WI38 (cell line): ENCODE data around the gene POLD3.

Source experiments
- H3K4me3 ChIP-seq: 2 replicates; pipeline ENCODE4 v1.5.1; 2011; ENCODE audit warnings: low read depth, mild to moderate bottlenecking, control low read depth, low read length
- TF ChIP-seq, protein P1 (sequence below): IDR thresholded peaks from 2 replicates; pipeline ENCODE4 v1.5.1; 2012; ENCODE audit warnings: low read depth, mild to moderate bottlenecking, control low read depth, low read length

Gene POLD3, protein sequence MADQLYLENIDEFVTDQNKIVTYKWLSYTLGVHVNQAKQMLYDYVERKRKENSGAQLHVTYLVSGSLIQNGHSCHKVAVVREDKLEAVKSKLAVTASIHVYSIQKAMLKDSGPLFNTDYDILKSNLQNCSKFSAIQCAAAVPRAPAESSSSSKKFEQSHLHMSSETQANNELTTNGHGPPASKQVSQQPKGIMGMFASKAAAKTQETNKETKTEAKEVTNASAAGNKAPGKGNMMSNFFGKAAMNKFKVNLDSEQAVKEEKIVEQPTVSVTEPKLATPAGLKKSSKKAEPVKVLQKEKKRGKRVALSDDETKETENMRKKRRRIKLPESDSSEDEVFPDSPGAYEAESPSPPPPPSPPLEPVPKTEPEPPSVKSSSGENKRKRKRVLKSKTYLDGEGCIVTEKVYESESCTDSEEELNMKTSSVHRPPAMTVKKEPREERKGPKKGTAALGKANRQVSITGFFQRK

DNA sequence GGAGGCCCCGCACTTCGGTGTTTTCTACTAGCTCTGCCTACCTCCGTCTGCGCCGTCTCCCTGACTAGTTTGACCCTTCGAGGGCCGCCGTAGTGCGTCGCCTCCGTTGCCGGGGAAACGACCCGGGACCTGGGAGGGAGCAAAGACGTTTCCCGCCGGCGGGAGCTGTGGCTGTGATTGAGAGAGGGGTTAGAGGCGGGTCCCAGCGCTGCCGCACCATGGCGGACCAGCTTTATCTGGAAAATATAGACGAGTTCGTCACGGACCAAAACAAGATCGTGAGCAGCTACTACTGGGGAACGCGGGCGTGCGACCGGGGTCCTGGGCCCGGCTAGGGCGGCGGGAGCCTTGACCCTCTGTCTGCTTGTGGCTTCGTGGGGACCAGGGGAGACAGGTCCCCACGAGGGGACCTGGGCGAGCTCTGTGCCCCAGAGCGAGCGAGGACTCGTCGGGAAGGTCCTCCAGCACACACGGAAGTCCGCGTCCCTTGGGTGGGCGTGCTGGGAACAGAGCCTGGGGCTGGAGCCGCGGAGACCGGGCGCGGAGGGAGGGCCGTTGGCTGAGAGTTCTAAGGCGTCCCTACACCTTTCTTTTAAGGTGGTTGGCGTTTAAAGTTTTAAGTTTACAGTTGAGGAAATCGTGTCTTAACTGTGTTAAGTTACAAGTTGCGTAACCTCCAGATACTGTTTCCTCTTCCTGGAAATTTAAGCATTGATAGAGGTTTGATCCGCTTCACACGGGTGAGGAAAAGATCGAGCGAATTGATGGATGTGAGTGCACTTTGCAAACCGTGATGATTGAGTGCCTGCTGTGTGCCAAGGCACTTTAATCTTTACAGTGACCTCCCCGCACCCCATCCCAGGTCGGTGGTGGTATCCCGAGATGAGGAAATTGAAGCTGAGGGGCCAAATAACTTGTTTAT, at the start of gene POLD3:
TSS of gene POLD3 (plus strand) at position 142 of the 922 bp plus-strand sequence. CDS start at position 219, 77 bp downstream.
- H3K4me3 ChIP-seq: peak within 1 kb of the TSS; percentile 100

DNA sequence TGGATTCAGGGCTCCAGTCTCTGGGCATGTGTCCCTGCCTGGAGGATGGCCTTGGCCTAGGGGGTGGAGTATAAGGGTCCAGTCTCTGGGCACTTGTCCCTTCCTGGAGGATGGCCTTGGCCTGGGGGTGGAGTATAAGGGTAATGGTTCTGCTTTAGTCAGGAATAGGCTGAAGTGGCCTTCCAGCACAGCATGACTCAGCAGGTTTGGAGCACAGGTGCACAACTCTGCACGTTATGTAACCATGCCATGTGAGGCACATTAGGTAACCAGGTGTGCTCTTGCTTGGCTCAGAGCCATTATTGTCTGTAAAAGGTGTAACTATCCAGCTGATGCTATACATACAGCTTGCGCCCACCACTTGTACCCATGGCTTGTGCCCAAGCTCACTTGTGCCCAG, 48.4 kb upstream of the POLD3 start:
- no peak overlapping the region for H3K4me3 ChIP-seq
- TF ChIP-seq, protein P1, sequence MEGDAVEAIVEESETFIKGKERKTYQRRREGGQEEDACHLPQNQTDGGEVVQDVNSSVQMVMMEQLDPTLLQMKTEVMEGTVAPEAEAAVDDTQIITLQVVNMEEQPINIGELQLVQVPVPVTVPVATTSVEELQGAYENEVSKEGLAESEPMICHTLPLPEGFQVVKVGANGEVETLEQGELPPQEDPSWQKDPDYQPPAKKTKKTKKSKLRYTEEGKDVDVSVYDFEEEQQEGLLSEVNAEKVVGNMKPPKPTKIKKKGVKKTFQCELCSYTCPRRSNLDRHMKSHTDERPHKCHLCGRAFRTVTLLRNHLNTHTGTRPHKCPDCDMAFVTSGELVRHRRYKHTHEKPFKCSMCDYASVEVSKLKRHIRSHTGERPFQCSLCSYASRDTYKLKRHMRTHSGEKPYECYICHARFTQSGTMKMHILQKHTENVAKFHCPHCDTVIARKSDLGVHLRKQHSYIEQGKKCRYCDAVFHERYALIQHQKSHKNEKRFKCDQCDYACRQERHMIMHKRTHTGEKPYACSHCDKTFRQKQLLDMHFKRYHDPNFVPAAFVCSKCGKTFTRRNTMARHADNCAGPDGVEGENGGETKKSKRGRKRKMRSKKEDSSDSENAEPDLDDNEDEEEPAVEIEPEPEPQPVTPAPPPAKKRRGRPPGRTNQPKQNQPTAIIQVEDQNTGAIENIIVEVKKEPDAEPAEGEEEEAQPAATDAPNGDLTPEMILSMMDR: no peak

More for the DNA sequence above, at the start of gene POLD3:
- TF ChIP-seq, protein P1: no peak

DNA sequence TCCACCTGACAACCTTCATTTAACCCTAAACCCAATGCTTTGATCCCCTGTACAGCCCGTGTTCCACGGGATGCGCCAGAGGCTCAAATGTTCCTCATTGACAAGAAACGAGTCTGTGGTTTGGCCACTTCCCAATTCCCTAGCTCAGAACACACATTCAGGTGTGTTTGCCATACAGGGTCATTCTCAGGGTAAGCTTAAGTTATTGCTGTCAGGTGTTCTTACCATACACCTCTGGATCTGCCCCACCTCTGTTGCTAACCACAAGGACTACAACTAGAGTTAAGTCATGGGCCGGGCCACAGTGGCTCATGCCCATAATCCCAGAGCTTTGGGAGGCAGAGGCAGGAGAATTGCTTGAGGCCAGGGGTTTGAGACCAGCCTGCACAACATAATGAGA, 45.6 kb upstream of the POLD3 start:
- TF ChIP-seq, protein P1: no peak

DNA sequence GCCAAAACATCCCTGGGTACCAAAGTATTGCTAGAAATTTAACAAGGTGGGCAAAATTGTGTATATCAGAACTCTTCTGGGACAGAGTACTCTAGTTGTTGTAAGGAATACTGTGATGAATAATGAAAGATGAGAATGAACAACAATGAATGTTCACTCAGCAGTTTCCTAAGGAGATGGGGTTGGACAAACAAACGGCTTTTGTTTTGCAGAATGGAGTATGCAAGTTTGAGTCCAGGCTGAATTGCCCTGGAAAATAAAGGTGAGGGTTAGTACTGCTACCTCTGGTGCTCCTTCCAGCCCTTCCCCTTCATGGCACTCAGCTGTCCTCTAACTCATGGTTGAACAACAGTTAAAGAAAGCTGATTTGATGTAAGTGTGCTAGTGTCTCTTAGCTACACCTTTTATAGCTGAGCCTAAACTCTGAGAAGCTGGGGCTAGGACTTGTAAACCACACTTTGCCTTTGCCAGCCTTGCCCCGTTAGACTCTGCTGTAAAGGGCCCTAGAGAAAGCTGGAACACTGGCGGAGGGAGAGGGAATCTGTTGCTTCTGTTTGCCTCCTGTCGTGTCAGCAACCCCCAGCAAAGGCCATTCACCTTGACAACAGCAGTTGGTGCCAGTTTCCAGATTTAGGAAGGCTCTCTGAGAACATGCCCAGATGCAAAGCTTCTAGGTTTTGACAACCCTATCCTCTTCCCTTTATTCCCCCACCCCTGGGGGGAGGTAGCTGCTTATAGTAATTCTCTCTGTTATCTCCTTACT, 41.2 kb upstream of the POLD3 start:
- TF ChIP-seq, protein P1: no peak

More for the DNA sequence above, 45.6 kb upstream of the POLD3 start:
- H3K4me3 ChIP-seq: no peak overlapping the region

DNA sequence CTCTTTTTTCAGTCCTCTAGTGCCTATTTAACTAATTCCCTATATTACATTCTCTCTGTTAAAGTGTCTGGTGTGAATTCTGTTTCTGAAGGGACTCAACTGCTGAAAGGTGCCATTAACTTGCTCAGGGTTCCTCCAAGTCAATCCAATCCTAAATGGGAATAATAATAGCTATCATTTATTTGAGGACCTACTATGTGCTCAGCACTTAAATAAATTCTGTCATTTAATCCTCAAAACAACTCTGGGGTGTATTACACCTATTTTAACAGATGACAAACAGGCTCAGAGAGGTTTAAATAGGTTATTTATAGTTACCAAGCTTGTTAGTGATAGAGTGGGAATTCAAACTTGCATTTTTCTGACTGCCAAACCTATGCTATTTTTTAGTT, 40.6 kb upstream of the POLD3 start:
- H3K4me3 ChIP-seq: no peak overlapping the region
- TF ChIP-seq, protein P1: no peak

More for the DNA sequence above, 41.2 kb upstream of the POLD3 start:
- no peak overlapping the region for H3K4me3 ChIP-seq

DNA sequence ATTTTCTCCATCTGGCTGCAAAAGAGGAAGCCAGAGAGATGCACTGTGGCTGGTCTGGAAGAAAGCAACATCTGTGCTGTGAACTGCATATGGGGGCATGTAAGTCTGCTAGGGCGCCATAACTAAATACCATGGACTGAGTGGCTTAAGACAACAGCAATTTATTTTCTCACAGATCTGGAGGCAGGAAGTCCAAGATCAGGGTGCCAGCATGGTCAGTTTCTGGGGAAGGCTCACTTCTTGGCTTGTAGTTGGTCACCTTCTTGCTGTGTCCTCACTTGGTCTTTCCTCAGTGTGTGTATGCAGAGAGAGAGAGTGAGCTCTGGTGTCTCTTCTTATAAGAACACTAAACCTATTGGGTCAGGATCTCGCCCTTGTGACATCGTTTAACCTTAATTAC, 34.9 kb upstream of the POLD3 start:
- H3K4me3 ChIP-seq: no peak overlapping the region
- TF ChIP-seq, protein P1: no peak
